Activated CD8-positive, alpha-beta memory T cell treated with anti-CD3 and anti-CD28 coated beads, Interleukin-2, amount 50 U/mL, for 48 hours (primary cell): Measurements from ENCODE around the gene PTPRE.

Experiments used
- DNase-seq: peaks from one replicate; pipeline ENCODE4 v3.0.0-alpha.2; 2020

PTPRE gene

DNA sequence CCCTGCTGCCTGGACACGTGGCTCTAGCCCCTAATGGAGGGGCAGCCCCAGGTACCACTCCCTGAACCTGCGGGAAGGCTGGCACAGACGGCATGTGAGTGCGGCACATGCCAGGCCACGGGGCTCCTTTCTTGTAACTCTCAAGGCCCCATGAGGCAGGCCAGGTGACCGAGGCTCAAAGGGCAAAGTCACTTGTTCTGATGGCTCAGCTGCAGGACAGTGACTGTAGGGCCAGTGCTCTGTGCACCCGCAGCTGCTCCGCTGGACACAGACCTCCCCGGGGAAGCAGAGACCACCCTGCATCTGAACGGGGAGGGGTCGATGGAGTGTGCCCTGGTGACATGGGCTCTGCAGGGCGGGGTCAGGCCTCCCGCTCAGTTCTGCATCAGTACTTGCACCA, 55.3 kb downstream of the PTPRE start:
- DNase-seq, result peak; percentile 35

DNA sequence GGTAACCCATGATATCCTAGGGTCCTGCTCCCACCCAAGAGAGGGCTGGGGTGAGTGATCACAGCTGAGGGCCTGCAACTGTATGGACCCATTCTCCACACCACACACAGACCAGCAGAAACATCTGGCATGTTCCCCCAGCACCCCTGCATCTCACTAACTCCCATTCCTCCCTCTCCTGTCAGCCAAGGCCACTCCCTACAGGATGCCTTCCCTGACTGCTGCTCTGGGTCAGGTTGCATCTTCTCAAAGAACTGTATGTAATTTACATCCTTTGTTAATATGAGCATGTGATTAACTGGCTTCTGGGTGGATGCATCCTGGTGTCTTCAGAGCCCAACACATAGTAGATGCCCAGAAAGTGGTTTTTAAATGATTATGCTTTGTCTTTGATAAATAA, 56.2 kb downstream of the PTPRE start:
- DNase-seq, result peak; percentile 18

GRCh38 chr10:127964621-127965020, 57.7 kb downstream of the PTPRE start:
- peak; percentile 12 for DNase-seq

GRCh38 chr10:127966875-127967274, 60.0 kb downstream of the PTPRE start:
- no peak for DNase-seq

- peak; percentile 30 for DNase-seq
Observed at GRCh38 chr10:127968027-127968441, 61.1 kb downstream of the PTPRE start.

- no peak for DNase-seq
Observed at GRCh38 chr10:127968659-127969058, 61.8 kb downstream of the PTPRE start.

- DNase-seq, result peak; percentile 22
Observed at GRCh38 chr10:127971101-127971946, 64.4 kb downstream of the PTPRE start.

DNA sequence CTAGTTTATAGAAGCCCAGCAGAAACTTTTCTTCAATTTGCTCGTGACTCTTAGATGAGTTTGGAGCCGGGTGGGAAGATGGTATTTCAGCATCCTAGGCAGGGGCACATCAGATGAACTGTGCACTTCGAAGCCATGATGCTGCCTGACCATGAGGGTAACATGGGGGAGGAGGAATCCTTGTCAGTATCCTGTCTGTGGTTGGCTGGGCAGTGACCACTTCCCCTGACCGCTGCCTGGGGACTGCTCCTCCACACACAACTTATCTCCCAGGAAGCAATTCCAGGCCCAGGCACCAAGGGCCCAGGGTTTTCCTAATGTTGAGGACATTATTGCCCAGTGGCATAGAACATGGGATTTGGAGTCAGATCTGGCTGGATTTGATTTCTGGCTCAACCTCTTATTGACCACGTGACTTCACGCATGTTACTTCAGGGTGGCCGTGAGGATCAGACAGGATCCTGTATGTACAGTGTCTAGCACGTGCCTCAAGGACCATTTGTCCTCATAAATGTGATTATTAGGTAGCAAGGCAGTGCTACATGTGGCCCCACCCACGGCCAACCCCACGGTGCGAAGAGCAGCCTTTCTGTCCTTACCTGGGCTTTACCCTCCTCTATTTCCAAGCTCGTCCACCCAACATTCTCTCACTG, 65.2 kb downstream of the PTPRE start:
- DNase-seq, result peak; percentile 34

DNA sequence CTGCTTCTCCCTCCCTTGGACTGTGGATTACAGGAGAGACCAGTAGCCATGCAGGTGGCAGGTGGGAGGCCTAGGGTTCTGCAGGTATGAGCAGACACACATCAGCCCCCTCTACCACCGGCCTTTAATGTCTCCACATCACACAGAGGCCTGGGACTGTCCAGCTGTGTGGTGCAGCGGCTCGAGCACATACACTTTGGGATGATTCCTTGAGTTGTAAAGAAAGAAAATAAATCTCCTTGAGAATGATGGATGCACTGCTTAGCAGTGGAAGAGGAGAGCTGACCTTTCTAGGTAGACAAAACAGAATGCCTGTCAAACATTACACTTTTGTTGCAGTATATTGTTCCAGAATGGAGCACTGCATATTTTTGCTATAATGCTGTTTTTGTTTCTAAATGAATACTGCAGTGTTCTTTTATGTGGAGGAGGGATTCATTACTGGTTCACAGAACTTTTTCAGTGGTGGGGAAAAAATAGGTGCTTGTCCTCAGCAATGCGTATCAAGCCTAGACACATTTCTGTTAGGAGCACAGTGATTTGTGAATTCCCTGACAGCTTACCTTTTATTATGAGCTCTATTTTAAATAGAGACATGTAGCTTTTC, 66.0 kb downstream of the PTPRE start:
- no peak for DNase-seq

GRCh38 chr10:127973791-127974311, 66.9 kb downstream of the PTPRE start:
- DNase-seq, result peak; percentile 18

DNA sequence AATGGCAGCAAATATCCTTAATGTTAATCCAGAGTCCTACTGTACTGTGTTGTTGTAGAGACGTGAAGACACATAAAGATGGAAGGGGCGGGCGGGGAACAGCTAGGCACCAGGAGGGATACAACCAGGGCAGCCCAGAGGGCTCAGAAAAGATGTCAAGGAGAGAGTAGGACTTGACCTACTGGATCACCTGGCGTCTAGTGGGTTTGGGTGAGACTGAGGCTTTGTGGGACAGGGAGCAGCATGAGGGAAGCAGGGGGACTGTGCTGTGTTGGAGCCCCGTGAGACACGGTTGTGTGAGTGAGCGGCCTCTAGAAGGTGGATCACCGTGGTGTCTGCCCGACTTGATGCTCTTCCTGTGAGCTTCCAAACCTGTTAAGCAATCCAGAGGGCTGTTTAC, 68.0 kb downstream of the PTPRE start:
- DNase-seq, result peak; percentile 34

DNA sequence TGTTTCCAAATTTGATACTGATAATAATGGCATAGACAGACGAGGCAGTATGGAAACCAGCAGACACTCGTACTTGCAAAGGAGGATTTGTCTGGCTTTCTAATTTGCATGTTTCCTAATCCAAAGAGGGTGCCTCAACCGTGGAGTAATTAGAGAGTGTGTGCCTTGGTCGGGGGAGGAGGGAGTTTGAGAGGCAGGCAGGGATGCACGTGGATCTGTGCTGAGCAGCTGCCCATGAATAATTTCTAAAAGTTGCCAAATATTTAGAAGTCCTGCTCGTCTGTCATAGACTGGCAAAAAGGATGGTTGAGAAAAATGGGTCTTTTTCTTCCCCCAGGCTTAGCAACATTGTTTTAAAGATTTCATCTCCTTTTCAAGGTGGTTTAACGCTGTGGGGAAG, 69.4 kb downstream of the PTPRE start:
- peak; percentile 13 for DNase-seq

DNA sequence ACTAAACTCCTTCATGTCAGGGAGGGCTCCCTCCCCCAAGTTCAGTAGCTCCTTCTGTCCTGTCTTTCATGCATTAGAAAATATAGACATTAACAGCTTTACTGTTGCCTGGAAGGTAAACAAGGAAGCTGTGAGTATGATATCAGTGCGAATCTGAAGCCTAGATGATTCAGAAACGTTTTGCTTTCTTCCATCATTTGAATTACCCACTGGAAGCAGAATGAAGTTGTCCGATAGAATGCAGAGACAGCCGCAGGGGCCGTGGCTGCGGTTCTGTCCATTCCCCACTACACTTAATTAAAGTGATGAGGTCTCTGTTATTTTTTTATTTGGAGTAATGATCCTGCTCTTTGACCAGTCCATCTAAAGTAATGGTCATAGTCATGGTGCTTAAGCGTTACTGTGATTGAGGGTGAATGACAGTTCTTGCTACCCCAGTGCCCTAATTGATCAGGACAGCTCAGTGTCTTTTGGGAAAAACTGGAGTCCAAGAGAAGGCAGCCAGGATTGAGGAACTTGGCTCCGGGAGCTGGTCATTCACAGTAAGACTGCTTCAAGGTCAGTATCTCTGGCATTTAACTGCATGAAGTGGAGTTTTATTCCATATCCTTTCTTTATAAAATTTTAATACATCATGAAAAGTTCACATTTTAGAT, 69.9 kb downstream of the PTPRE start:
- peak; percentile 15 for DNase-seq

DNA sequence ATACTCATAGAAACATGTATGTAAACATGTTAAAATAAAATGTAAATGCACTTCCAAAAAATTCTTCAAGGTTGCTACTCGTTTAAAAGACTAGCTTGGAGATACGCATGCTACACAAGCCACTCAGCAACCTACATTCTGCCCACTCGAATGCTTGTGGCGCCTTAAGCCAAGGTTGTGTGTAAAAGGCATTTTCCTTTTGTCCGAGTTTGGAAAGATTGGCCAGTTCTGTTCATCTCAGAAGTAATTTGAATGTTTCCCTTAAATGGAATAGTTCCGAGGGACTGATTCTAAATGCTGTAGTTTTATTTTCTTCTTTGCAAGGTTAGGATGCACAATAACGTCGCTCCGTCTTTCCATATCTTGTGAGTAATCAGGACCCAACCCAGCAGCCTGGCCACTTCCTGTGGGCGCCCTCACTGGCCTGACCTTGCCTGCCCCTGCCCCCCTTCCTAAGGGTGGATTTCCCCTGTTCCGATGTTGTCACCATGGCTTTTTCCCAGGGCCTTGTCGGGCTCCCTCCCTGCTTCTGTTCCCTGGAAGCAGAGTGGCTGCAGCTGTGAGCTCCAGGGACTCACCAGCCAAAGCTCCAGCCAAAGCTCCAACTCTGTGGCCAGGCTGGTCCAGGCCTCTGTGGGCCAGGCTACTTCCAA, 70.6 kb downstream of the PTPRE start:
- DNase-seq, result peak; percentile 44

GRCh38 chr10:127978481-127978880, 71.6 kb downstream of the PTPRE start:
- DNase-seq, result peak; percentile 22

GRCh38 chr10:127979045-127979444, 72.1 kb downstream of the PTPRE start:
- peak; percentile 18 for DNase-seq

DNA sequence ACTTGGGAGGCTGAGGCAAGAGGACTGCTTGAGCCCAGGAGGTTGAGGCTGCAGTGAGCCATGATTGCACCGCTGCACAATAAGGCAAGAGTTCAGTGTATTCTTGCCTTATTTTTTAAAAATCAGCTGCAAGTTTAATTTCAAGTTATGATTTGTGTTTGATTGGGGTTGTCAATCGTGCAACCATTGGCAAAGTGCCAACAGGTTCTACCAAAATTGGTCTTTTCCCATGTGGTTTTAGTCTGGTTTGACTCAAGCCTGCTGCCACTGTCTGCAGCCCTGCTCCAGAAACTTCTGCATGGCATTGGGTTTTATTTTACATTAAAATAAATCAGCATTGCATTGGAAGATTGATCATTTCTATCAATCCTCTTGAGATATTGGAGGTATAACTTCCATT, 72.7 kb downstream of the PTPRE start:
- peak; percentile 39 for DNase-seq

DNA sequence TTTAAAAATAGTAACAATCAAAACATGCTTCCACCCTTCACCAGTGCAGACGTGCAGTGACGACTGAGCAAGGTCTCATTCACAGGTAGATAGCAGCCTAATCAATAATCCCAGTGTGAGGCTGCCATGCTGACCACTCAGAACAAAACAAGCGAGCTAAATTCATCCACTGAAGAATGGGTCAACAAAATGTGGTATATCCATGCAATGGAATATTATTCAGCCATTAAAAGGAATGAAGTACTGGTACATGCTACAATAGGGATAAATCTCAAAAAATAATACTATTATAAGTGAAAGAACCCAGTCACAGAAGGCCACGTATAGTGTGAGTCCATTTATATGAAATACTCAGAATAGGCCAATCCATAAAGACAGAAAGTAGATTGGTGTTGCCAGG, 74.0 kb downstream of the PTPRE start:
- no peak for DNase-seq

GRCh38 chr10:127982601-127983000, 75.7 kb downstream of the PTPRE start:
- DNase-seq, result peak; percentile 18

DNA sequence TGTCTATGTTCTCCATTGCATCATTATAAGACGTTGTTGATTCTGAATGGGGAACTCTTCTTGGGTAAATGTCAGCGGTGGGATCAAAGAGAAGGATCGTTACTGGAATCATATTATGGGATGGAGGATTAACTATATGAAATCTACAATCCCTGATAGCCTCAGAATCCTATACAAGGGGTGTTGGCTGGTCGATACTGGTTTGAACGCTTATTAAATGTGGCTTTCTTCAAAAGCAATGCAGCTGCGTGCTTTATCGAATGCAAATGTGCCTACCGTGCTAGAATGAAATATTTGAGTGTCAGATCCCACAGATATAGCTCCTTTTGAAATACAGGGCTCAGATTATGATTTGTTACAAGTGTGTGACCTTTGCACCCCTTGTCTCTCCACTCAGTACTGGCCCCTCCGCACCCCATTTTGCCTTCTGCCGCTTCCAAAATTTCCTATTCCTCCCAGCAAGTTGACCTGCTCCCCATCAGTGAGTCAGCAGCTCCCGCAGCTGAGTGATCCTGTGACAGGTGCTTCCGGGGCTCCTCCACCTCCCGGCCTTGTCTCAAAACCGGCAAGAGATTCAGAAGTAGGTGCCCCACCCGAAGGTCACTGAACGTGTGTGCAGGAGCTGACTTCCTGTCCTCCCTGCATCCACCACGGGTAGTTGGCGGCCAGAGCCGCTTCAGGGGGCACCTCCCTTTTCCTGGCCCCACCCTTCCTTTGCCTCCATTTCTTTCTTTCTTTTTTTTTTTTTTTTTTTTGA, 76.6 kb downstream of the PTPRE start:
- no peak for DNase-seq

GRCh38 chr10:127984945-127985344, 78.0 kb downstream of the PTPRE start:
- no peak for DNase-seq
